ENCODE data around the gene NOTO.

NOTO gene

GRCh38 chr2:73260338-73260984, 58.1 kb downstream of the NOTO start:
- peak; percentile 53 for TF ChIP-seq CTCF (conservative IDR thresholded peaks at IDR 0.05; ENCODE audit: control insufficient read depth, insufficient read depth, low read depth, low read length)
- peak; percentile 49 for DNase-seq (ENCODE audit: low read depth)
- H3K4me3 ChIP-seq (ENCODE audit: control insufficient read depth, low read depth, low read length) = no peak overlapping the region

Measured in fibroblast of mammary gland (primary cell).